Right atrium auricular region (tissue), 2 donors: ENCODE measurements around the gene SERPINB6. TPM values are rescaled to one million over a fixed set of nuclear protein-coding genes. Genes with fewer than 3 reads are reported as not detected.
"Not testable (repeated sequence)": the region's sequence is repeated elsewhere in the genome, so short reads cannot be mapped to it uniquely, and the experiment has no call there.

Experiments used
- DNase-seq: peaks from one replicate; pipeline ENCODE4 v3.0.0-alpha.2; 2019; ENCODE audit warnings: low spot score
- H3K27ac ChIP-seq, 2 donors: fragments of 200-600 bp; sonication (generic); 1 replicate in 1 of 2; 2 replicates in 1 of 2; pipeline ENCODE4 v1.5.1; 2016 to 2019
- H3K27me3 ChIP-seq, 2 donors: fragments of 200-600 bp; sonication (generic); one replicate each; pipeline versions ENCODE4 v1.5.1 to v1.6.0; 2017 to 2019
- H3K36me3 ChIP-seq: fragments of 200-600 bp; sonication (generic); one replicate; pipeline ENCODE4 v1.5.1; 2016
- H3K4me1 ChIP-seq, 2 donors: fragments of 200-600 bp; sonication (generic); one replicate each; pipeline versions ENCODE4 v1.5.1 to v1.6.0; 2017 to 2019
- H3K4me3 ChIP-seq, 2 donors: fragments of 200-600 bp; sonication (generic); 1 replicate in 1 of 2; 2 replicates in 1 of 2; pipeline ENCODE4 v1.5.1; 2017 to 2019; ENCODE audit warnings: mild to moderate bottlenecking in 1 of 2, moderate library complexity in 1 of 2
- H3K9me3 ChIP-seq, 2 donors: fragments of 200-600 bp; sonication (generic); one replicate each; pipeline ENCODE4 v1.5.1; 2019
- CTCF ChIP-seq, 2 donors: fragments of 200-600 bp; sonication (generic); IDR thresholded peaks; one replicate each; pipeline ENCODE4 v1.5.1; 2019; ENCODE audit warnings: antibody characterized with exemption in 2 of 2
- total RNA-seq, 2 donors: library from RNA; depleted of rRNA; stranded (reverse); fragments of >200 nt; gene quantifications; one replicate each; pipeline ENCODE4 v1.1.0, GENCODE V29; 2016

SERPINB6 gene
- total RNA-seq, 2 donors from 2014 or later, result 181 to 184 TPM

- H3K36me3 ChIP-seq, result no peaks in the 10 kb centered on the region
- peak overlapping the region; percentile 85 to 89 for H3K27ac ChIP-seq
- peaks cover 0 to 32% of the 10 kb centered on the region in 2 donors for H3K4me1 ChIP-seq
- peak in 1 of 2 donors; percentile 14 for TF ChIP-seq CTCF (IDR thresholded peaks at IDR 0.05)
- H3K4me3 ChIP-seq, result peak overlapping the region; percentile 50 to 88
- no peaks in the 10 kb centered on the region for H3K27me3 ChIP-seq
- DNase-seq, result peak; percentile 97
- H3K9me3 ChIP-seq, result no peaks in the 10 kb centered on the region
Measured at GRCh38 chr6:2998998-2999617, 27.7 kb upstream of the SERPINB6 start.

GRCh38 chr6:2998249-2998997 lies 27.1 kb upstream of the SERPINB6 start:
- Histone ChIP-seq H3K4me1 (peaks cover 0 to 32% of the 10 kb centered on the region in 2 donors), H3K27ac (peak overlapping the region; percentile 85 to 89), H3K4me3 (peak overlapping the region; percentile 50 to 88)
- DNase-seq, H3K36me3 ChIP-seq, H3K9me3 ChIP-seq, H3K27me3 ChIP-seq: not testable (repeated sequence)
- peak; percentile 44 to 74 for TF ChIP-seq CTCF (IDR thresholded peaks at IDR 0.05)

GRCh38 chr6:2993755-2994317 lies 22.5 kb upstream of the SERPINB6 start:
- Histone ChIP-seq H3K27me3 (no peaks in the 10 kb centered on the region), H3K4me3 (no peak overlapping the region), H3K9me3 (no peaks in the 10 kb centered on the region), H3K36me3 (no peaks in the 10 kb centered on the region), H3K27ac (no peak overlapping the region), H3K4me1 (peaks cover 0 to 17% of the 10 kb centered on the region in 2 donors)
- DNase-seq, result no peak
- TF ChIP-seq CTCF (IDR thresholded peaks at IDR 0.05), result no peak

- Histone ChIP-seq H3K27ac (no peak overlapping the region), H3K36me3 (no peaks in the 10 kb centered on the region), H3K4me3 (no peak overlapping the region), H3K27me3 (no peaks in the 10 kb centered on the region), H3K9me3 (no peaks in the 10 kb centered on the region), H3K4me1 (peaks cover 0 to 21% of the 10 kb centered on the region in 2 donors)
- no peak for TF ChIP-seq CTCF (IDR thresholded peaks at IDR 0.05)
- no peak for DNase-seq
Measured at GRCh38 chr6:2992330-2992979, 21.1 kb upstream of the SERPINB6 start.

GRCh38 chr6:2990932-2991506 lies 19.7 kb upstream of the SERPINB6 start:
- no peak for DNase-seq
- H3K36me3 ChIP-seq, result no peaks in the 10 kb centered on the region
- H3K27ac ChIP-seq, result peak overlapping the region; percentile 94 to 97
- no peaks in the 10 kb centered on the region for H3K9me3 ChIP-seq
- no peaks in the 10 kb centered on the region for H3K27me3 ChIP-seq
- peaks cover 0 to 33% of the 10 kb centered on the region in 2 donors for H3K4me1 ChIP-seq
- TF ChIP-seq CTCF (IDR thresholded peaks at IDR 0.05), result no peak
- peak overlapping the region; percentile 65 to 92 for H3K4me3 ChIP-seq
